GM12875 (cell line): ENCODE data around the gene KCNG2.
"Not testable (repeated sequence)": the region's sequence is repeated elsewhere in the genome, so short reads cannot be mapped to it uniquely, and the experiment has no call there.

ENCODE experiments used
- H3K4me3 ChIP-seq: one replicate; pipeline ENCODE4 v1.5.1; 2011; ENCODE audit warnings: low read depth, low read length, control low read depth
- TF ChIP-seq, protein P1 (sequence below): IDR thresholded peaks from 2 replicates; pipeline ENCODE4 v1.5.1; 2011; ENCODE audit warnings: low read depth, mild to moderate bottlenecking, control low read depth, inconsistent platforms, low read length, moderate library complexity, borderline replicate concordance; ENCODE audit not compliant: insufficient read depth

Gene KCNG2, protein sequence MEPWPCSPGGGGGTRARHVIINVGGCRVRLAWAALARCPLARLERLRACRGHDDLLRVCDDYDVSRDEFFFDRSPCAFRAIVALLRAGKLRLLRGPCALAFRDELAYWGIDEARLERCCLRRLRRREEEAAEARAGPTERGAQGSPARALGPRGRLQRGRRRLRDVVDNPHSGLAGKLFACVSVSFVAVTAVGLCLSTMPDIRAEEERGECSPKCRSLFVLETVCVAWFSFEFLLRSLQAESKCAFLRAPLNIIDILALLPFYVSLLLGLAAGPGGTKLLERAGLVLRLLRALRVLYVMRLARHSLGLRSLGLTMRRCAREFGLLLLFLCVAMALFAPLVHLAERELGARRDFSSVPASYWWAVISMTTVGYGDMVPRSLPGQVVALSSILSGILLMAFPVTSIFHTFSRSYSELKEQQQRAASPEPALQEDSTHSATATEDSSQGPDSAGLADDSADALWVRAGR

DNA sequence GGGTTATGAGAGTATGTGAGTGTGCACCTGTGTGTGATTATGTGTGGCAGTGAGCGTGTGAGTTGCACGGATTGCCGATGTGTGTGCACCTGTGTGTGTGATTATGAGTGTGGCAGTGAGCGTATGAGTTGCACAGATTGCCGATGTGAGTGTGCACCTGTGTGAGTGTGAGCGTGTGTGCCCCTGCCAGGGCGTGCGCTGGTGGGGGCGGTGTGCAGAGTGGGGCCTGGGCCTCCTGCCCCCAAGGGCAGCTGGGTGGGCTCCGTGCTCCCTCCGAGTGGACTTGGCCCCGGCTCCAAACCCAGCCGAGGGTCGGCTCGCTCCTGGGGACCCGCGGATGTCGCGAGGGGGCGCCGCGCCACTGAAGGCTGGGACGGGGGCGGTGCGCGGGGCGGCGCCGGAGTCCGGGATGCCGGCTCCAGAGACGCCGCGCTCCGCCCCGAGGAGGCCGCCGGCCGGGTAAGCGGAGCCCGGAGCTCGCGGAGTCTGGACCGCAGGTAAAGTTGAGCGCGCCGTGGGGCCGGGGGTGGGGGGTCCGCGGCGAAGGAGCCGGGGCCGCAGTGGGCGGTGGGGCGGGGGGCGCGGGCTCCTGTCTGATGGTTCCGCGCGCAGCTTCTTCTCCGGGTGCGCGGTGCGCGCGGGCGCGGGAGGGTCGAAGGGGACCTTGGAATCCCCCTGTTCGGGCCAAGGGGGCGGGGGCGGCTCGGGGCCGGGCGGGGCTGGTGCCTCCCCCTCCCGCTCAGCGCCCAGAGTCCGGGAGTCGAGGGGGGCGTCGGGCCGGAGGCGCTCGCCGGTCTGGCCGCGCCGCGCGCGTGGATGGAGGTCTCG is at the start of gene KCNG2:
TSS of gene KCNG2 (plus strand) at position 421 of the 828 bp plus-strand sequence. CDS start 65,730 bp downstream, outside the sequence.
- H3K4me3 ChIP-seq, result no peak within 1 kb of the TSS

DNA sequence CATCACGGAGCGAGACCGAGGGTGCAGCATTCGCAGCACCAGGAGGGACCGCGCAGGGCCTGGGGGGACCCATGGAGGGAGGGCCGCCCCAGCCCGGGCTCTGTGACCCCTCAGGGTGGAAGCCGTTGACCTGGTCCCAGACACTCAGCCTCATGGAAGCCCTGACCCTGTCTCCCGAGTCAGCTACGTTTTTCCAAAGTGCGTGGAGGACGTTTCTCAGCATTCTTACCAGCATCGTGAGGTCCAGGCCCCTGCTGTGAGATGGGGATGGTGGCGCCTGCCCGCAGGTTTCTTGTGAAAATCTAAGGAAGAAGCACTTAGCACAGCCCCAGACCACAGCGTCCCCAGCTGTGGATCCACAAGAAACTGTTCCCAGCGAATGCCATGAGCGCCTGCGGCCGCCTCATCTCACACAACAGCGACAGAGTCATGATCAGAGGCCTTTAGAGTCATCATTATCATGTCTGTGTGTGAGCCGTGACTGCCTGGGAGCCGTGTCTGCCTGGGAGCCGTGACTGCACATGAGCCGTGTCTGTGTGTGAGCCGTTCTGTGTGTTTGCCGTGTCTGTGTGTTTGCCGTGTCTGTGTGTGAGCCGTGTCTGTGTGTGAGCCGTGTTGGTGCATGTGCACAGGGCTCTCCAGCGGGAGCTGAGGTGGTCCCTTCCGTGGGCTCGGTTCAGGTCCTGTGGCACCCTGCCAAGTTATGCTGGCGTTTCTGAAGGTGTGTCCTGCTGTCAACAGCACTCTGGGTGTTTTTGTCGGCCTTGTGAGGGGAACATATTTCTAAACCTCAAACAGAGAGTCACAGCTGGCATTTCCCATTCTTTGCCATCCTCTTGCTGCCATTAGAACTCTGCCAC is 49.2 kb upstream of the KCNG2 start:
- H3K4me3 ChIP-seq, result no peak overlapping the region
- TF ChIP-seq, protein P1, sequence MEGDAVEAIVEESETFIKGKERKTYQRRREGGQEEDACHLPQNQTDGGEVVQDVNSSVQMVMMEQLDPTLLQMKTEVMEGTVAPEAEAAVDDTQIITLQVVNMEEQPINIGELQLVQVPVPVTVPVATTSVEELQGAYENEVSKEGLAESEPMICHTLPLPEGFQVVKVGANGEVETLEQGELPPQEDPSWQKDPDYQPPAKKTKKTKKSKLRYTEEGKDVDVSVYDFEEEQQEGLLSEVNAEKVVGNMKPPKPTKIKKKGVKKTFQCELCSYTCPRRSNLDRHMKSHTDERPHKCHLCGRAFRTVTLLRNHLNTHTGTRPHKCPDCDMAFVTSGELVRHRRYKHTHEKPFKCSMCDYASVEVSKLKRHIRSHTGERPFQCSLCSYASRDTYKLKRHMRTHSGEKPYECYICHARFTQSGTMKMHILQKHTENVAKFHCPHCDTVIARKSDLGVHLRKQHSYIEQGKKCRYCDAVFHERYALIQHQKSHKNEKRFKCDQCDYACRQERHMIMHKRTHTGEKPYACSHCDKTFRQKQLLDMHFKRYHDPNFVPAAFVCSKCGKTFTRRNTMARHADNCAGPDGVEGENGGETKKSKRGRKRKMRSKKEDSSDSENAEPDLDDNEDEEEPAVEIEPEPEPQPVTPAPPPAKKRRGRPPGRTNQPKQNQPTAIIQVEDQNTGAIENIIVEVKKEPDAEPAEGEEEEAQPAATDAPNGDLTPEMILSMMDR, result no peak

More for the DNA sequence above, at the start of gene KCNG2:
- TF ChIP-seq, protein P1, result peak; percentile 39; the same call in 1 of the 2 replicates

DNA sequence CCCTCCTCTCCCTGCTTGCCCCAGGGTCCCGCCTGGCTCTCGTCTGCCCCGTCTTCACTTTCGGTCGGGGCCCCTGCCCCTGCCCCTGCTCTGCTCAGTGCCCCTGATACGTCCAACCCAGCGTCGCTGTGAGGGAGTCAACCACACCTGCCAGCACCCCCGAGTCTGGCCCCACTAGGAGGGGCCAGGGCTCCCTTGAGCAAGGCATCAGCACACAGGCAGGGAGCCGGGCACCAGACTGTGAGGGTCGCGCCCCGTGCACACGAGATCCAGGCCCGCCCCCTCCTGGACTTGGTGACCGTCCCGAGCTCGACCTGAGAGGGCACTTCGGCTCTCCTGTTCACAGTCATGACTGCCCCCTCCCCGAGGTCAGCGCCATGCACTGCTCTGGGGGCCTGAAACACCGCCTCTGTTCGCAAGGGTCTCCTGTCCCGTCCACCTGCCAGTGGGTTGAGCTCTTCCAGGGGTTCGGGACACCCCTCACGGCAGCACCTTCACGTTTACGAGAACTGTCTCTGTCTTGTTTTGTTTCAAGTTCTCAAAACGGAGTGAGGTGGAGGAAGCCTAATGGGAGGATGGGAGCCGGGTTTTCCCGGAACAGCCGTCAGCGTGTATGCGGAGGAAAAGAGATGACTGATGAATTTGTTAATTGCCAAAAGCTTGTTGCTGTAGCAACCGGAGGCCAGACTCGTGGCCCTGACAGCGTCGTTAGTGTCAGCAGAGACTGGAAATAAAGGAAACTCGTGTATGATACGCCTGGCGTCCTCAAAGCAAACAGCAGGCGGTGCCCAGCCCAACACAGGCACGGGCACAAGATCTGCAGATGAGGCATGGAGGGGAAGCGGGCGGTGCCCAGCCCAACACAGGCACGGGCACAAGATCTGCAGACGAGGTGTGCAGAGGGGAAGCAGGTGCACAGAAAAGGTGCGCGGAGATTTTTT is 48.2 kb upstream of the KCNG2 start:
- TF ChIP-seq, protein P1, result no peak
- no peak overlapping the region for H3K4me3 ChIP-seq

DNA sequence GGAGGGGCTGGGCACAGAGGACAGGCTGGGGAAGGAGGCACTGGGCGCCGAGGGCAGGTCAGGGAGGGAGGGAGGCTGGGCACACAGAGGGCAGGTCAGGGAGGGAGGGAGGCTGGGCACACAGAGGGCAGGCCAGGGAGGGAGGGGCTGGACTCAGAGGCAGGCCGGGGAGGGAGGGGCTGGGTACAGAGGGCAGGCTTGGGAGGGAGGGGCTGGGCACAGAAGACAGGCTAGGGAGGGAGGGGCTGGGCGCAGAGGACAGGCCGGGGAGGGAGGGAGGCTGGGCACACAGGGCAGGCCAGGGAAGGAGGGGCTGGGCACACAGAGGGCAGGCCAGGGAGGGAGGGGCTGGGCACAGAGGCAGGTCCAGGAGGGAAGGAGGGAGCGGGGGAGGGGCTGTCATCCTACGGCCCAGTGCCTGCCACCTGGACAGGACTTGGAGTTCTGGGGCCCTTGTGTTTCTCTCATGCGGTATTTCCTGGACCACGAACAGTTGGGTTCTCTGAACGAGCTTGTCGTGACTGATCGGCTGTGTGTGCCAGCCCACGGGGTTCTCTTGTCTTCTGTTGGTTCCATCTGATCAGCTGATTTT is 46.7 kb upstream of the KCNG2 start:
- no peak overlapping the region for H3K4me3 ChIP-seq
- TF ChIP-seq, protein P1, result no peak

DNA sequence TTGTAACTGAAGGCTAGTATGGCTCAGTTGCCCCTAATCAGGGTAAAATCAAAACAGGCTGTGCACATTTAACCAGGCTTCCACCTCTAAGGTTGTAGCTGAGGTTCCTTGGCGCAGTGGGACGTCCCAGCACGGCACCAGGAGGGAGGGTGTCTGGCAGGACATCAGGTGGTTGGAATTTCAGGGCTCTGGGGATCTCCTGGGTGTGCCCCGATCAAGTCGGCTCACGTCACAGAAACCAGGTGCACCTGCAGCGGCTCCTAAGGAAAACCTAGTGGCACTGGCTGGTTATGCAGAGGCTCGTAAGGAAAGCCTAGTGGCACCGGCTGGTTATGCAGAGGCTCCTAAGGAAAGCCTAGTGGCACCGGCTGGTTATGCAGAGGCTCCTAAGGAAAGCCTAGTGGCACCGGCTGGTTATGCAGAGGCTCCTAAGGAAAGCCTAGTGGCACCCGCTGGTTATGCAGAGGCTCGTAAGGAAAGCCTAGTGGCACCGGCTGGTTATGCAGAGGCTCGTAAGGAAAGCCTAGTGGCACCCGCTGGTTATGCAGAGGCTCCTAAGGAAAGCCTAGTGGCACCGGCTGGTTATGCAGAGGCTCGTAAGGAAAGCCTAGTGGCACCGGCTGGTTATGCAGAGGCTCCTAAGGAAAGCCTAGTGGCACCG is 45.7 kb upstream of the KCNG2 start:
- H3K4me3 ChIP-seq, result not testable (repeated sequence)

DNA sequence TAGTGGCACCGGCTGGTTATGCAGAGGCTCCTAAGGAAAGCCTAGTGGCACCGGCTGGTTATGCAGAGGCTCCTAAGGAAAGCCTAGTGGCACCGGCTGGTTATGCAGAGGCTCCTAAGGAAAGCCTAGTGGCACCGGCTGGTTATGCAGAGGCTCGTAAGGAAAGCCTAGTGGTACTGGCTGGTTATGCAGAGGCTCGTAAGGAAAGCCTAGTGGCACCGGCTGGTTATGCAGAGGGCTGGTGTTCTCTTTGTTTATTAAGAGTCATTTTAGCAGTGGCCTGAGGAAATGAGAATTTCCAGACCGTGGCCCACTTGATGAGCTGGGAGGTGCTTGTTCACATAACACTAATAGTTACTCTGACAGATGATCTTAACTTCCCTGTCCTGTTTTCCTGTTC is 44.8 kb upstream of the KCNG2 start:
- not testable (repeated sequence) for H3K4me3 ChIP-seq
